ENCODE measurements around the gene MRPL49.
"Not testable (repeated sequence)": the region's sequence is repeated elsewhere in the genome, so short reads cannot be mapped to it uniquely, and the experiment has no call there.

Gene MRPL49

DNA sequence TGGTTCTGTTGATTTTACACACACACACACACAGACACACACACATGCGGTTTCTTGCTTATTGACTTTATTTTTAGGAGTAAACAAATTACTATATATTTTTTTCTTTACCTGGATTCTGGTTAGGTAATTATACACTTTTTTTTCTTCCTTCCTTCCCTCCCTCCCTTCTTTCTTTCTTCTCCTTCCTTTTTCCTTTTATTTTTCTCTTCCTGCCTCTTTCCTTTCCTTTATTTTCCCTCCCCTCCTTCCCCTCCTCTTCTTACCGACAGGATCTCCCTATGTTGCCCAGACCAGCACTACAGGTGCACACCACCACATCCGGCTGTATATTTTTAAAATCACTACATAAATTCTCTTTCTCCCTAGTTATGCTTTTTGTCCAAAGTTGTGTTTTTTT is 44.8 kb downstream of the MRPL49 start:
- H3K4me3 ChIP-seq = no peak overlapping the region
- H4K20me1 ChIP-seq = no peaks in the 10 kb centered on the region
- H3K36me3 ChIP-seq = no peaks in the 10 kb centered on the region
- H3K9me3 ChIP-seq (replicated peaks in 1 of 11) = no peaks in the 10 kb centered on the region
- TF ChIP-seq Cebpa-rat (IDR thresholded peaks at IDR 0.05) = no peak
- no peaks in the 10 kb centered on the region for H3K27me3 ChIP-seq
- no peak overlapping the region for H3K9ac ChIP-seq
- peaks cover 9 to 25% (median 18%) of the 10 kb centered on the region in 10 experiments for H3K4me1 ChIP-seq
- H3K27ac ChIP-seq = no peak overlapping the region
- no peak overlapping the region for H3K4me2 ChIP-seq

DNA sequence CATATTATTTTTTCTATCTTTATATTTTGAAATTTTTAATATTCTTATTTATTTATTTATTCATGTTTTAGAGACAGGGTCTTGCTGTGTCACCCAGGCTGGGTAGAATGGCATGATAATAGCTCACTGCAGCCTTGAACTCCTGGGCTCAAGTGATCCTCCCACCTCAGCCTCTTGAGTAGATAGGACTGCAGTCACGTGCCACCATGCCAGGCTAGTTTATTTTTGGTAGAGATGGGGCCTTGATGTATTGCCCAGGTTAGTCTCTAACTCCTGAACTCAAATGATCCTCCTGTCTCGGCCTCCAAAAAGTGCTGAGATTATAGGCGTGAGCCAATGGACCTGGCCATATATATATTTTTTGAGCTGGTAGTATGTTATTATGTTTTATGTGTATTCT is 45.5 kb downstream of the MRPL49 start:
- H4K20me1 ChIP-seq = no peaks in the 10 kb centered on the region
- H3K4me1 ChIP-seq = peaks cover 9 to 25% (median 18%) of the 10 kb centered on the region in 10 experiments
- no peak overlapping the region for H3K4me3 ChIP-seq
- no peak overlapping the region for H3K4me2 ChIP-seq
- H3K9me3 ChIP-seq (replicated peaks in 1 of 11) = no peaks in the 10 kb centered on the region
- TF ChIP-seq Cebpa-rat (IDR thresholded peaks at IDR 0.05) = no peak
- H3K36me3 ChIP-seq = no peaks in the 10 kb centered on the region
- no peak overlapping the region for H3K27ac ChIP-seq
- no peaks in the 10 kb centered on the region for H3K27me3 ChIP-seq
- H3K9ac ChIP-seq = no peak overlapping the region

DNA sequence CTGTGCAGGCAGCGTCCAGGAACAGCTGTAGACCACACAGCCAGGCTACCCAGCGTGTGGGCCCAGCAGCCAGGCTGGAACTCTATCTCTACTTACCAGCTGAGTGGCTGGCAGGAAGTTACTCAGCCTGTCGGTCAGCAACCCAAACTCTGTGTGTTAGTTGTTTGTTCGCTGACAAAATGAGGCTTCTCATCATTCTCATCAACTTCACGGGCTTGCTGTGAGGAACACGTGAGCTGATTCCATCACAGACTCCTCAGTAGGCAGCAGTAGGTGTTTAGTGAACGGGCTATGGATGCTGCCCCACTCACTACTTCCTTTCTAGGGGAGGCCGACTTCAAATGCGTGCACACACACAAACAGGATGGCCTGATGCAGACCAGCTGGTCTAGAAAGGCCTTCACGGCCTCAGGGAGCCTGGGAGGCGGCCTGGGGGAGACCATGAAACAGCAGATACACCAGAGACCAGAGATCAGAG is 47.1 kb downstream of the MRPL49 start:
- peak overlapping the region in 8 of 11 experiments; percentile 2 to 57 (median 41); a peak in 12 of 22 replicates for H3K4me2 ChIP-seq
- no peaks in the 10 kb centered on the region for H3K36me3 ChIP-seq
- no peak for TF ChIP-seq Cebpa-rat (IDR thresholded peaks at IDR 0.05)
- peaks cover 9 to 25% (median 18%) of the 10 kb centered on the region in 10 experiments for H3K4me1 ChIP-seq
- H4K20me1 ChIP-seq = no peaks in the 10 kb centered on the region
- H3K9ac ChIP-seq = peak overlapping the region in 9 of 11 experiments; percentile 14 to 62 (median 53); a peak in 15 of 22 replicates
- no peaks in the 10 kb centered on the region for H3K9me3 ChIP-seq (replicated peaks in 1 of 11)
- H3K27me3 ChIP-seq = no peaks in the 10 kb centered on the region
- H3K27ac ChIP-seq = peak overlapping the region; percentile 14 to 78 (median 57); a peak in 20 of 22 replicates
- H3K4me3 ChIP-seq = no peak overlapping the region

DNA sequence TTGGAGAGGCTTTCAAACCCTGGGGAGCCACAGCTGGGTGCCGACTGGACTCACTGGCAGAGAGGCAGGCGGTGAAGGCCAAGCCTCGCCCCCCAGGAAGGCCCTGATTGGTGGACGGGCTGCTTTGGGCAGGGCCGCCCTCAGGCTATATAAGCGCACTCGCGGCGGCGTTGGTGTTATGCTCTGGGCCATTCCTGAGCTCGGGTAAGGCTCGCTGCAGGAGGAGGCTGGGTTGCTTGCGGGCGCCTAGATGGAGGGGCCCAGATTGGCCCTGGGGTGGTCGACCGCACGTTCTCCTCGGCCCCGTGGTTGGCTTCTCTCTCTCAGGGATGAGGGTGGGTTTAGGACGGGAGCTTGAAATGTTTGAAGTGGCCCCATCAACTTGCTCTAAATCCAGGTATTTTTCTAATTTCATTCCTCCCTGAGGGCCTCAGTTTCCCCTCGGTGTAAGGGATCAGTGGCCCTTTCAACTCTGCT is 48.0 kb downstream of the MRPL49 start, which contains the start of gene SPDYC:
Gene SPDYC, plus strand, starts transcription at position 176 of the 477 bp plus-strand sequence. CDS start 1,125 bp downstream, outside the sequence.
- H3K9ac ChIP-seq = peak within 1 kb of the TSS in 10 of 11 experiments; percentile 2 to 62 (median 47); a peak in 16 of 22 replicates
- peaks cover 9 to 25% (median 18%) of the 10 kb centered on the region in 10 experiments for H3K4me1 ChIP-seq
- no peaks in the 10 kb centered on the region for H3K27me3 ChIP-seq
- H3K27ac ChIP-seq = peak within 1 kb of the TSS; percentile 14 to 78 (median 57); a peak in 20 of 22 replicates
- H3K4me2 ChIP-seq = peak within 1 kb of the TSS; percentile 1 to 57 (median 34); a peak in 15 of 22 replicates
- no peak within 1 kb of the TSS for H3K4me3 ChIP-seq
- no peaks in the 10 kb centered on the region for H4K20me1 ChIP-seq
- no peak for TF ChIP-seq Cebpa-rat (IDR thresholded peaks at IDR 0.05)
- no peaks in the 10 kb centered on the region for H3K9me3 ChIP-seq (replicated peaks in 1 of 11)
- H3K36me3 ChIP-seq = no peaks in the 10 kb centered on the region

DNA sequence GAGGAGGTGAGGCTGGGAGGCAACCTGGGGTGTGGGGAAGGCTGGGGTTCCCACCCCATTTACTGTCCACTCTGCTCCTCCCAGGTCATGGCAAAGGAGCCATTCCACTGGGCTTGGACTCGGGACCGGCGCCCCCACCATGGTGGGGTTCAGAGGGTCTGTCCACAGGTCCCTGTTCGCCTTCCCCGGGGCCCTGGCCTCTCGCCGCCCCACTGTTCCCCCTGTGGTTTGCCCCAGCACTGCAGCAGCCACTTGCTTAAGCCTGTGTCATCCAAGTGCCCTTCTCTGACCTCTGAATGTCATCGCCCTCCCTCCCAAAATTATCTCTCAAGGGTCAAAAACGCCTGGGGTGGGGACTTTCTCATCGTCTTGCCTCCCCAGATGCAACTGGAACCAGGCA is 50.5 kb downstream of the MRPL49 start:
- H3K9ac ChIP-seq = no peak overlapping the region
- no peak overlapping the region for H3K4me2 ChIP-seq
- TF ChIP-seq Cebpa-rat (IDR thresholded peaks at IDR 0.05) = no peak

DNA sequence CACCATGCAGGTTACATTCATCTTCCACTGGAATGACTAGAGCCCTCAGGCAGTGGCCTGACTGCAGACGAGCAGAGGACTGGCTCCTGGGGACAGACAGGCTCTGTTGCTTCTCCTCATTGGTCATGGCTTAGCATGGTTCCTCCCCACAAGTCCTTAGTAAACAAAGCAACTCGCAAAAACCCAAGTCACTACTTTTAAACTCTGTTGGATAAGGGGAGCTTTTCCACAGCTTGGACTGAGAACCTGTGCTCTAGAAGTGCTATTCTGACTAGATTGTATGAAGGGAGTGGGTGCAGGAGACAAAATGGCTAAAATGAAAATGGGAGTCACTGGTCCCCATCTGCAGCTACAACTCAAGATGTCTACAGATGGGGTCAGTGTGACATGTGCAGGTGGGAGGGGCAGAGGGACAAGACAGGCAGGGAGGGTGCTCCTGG is 52.5 kb downstream of the MRPL49 start:
- H3K36me3 ChIP-seq; H3K4me3 ChIP-seq; H3K27me3 ChIP-seq; H3K9ac ChIP-seq; H3K27ac ChIP-seq; H3K9me3 ChIP-seq (replicated peaks in 1 of 11); H4K20me1 ChIP-seq; H3K4me2 ChIP-seq: not testable (repeated sequence)
- H3K4me1 ChIP-seq = peaks cover under 1 to 16% (median 5%) of the 10 kb centered on the region in 10 experiments; a peak in 18 of 20 replicates

More for the DNA sequence above, 50.5 kb downstream of the MRPL49 start:
- Histone ChIP-seq H3K27me3 (no peaks in the 10 kb centered on the region), H3K9me3 (replicated peaks in 1 of 11) (no peaks in the 10 kb centered on the region), H3K4me1 (peaks cover 9 to 25% (median 18%) of the 10 kb centered on the region in 10 experiments), H3K36me3 (no peaks in the 10 kb centered on the region), H3K4me3 (no peak overlapping the region), H4K20me1 (no peaks in the 10 kb centered on the region), H3K27ac (no peak overlapping the region)
